Measurements from ENCODE around the gene XRCC5.
"Not testable (repeated sequence)": the region's sequence is repeated elsewhere in the genome, so short reads cannot be mapped to it uniquely, and the experiment has no call there.

The XRCC5 gene

GRCh38 chr2:216108967-216109921 lies at the start of gene XRCC5:
Gene XRCC5, plus strand, starts transcription at chr2:216109348. Its CDS starts 89 bp downstream, at chr2:216109437.
- peak; percentile 81 to 97 (median 91) for DNase-seq
- intact Hi-C loops (cut with DNase I) = loop anchor here (2.0 kb wide), 1 partner anchor 28 kb away; the partner anchor contains the start of genes PECR and TMEM169

GRCh38 chr2:216064014-216064630 lies 45.0 kb upstream of the XRCC5 start:
- DNase-seq = no peak
- intact Hi-C loops (cut with DNase I) = no loop called here

GRCh38 chr2:216064665-216065064 lies 44.5 kb upstream of the XRCC5 start:
- intact Hi-C loops (cut with DNase I) = no loop called here
- no peak for DNase-seq

GRCh38 chr2:216066230-216066629 lies 42.9 kb upstream of the XRCC5 start:
- no peak for DNase-seq
- intact Hi-C loops (cut with DNase I) = no loop called here

GRCh38 chr2:216069028-216069427 lies 40.1 kb upstream of the XRCC5 start:
- intact Hi-C loops (cut with DNase I) = no loop called here
- DNase-seq = no peak

GRCh38 chr2:216070195-216070594 lies 39.0 kb upstream of the XRCC5 start:
- no peak for DNase-seq
- intact Hi-C loops (cut with DNase I) = no loop called here

GRCh38 chr2:216071111-216071851 lies 37.9 kb upstream of the XRCC5 start:
- intact Hi-C loops (cut with DNase I) = no loop called here
- no peak for DNase-seq

GRCh38 chr2:216072473-216072872 lies 36.7 kb upstream of the XRCC5 start:
- intact Hi-C loops (cut with DNase I) = no loop called here
- DNase-seq = no peak

GRCh38 chr2:216073773-216074172 lies 35.4 kb upstream of the XRCC5 start:
- intact Hi-C loops (cut with DNase I) = no loop called here
- no peak for DNase-seq

- intact Hi-C loops (cut with DNase I) = no loop called here
- no peak for DNase-seq
Observed at GRCh38 chr2:216074380-216074779, 34.8 kb upstream of the XRCC5 start.

- DNase-seq = no peak
- intact Hi-C loops (cut with DNase I) = no loop called here
Observed at GRCh38 chr2:216074794-216075193, 34.4 kb upstream of the XRCC5 start.

GRCh38 chr2:216075510-216076485 lies 33.4 kb upstream of the XRCC5 start:
- no peak for DNase-seq
- intact Hi-C loops (cut with DNase I) = no loop called here

- intact Hi-C loops (cut with DNase I) = no loop called here
Observed at GRCh38 chr2:216078776-216079175, 30.4 kb upstream of the XRCC5 start.

GRCh38 chr2:216080048-216080447 lies 29.1 kb upstream of the XRCC5 start:
- DNase-seq = not testable (repeated sequence)
- intact Hi-C loops (cut with DNase I) = loop anchor here (2.0 kb wide), 1 partner anchor 29 kb away; the partner anchor contains the start of gene XRCC5

More at GRCh38 chr2:216078776-216079175, 30.4 kb upstream of the XRCC5 start:
- DNase-seq = no peak

GRCh38 chr2:216081012-216081411 lies 28.1 kb upstream of the XRCC5 start:
- DNase-seq = no peak
- intact Hi-C loops (cut with DNase I) = loop anchor here (2.0 kb wide), 1 partner anchor 28 kb away; the partner anchor contains the start of gene XRCC5

- intact Hi-C loops (cut with DNase I) = loop anchor here (2.0 kb wide), 1 partner anchor 27 kb away; the partner anchor contains the start of gene XRCC5
- DNase-seq = peak; percentile 73 to 94 (median 88)
Observed at GRCh38 chr2:216081487-216082116, 27.5 kb upstream of the XRCC5 start, which contains the start of the genes PECR and TMEM169. Gene PECR, minus strand, starts transcription at chr2:216081809. Its CDS starts 68 bp downstream, at chr2:216081741. Gene TMEM169, plus strand, starts transcription at chr2:216081919. Its CDS starts 14,045 bp downstream, at chr2:216095964.

- intact Hi-C loops (cut with DNase I) = no loop called here
- DNase-seq = peak in 34 of 42 donors; percentile 8 to 67 (median 32)
Observed at GRCh38 chr2:216082117-216082711, 26.9 kb upstream of the XRCC5 start.
